CD4-positive, alpha-beta T cell (primary cell): ENCODE results near the gene USE1. TPM values are rescaled to one million over a fixed set of nuclear protein-coding genes. Genes with fewer than 3 reads are reported as not detected.

Experiments
- ATAC-seq: fragments of 200-7000 bp; cut with Tn5 transposase; one replicate; pipeline ENCODE4 v1.10.0; 2022; ENCODE audit warnings: mild to moderate bottlenecking; ENCODE audit not compliant: poor library complexity
- CTCF ChIA-PET: fragments of 350-600 bp; sonication (Branson Sonifier 250); formaldehyde crosslinking; loops from one replicate; lab custom pipeline; 2021; ENCODE audit warnings: antibody characterized with exemption, inconsistent platforms; lab: Charles Lee
- POLR2A ChIA-PET: fragments of 350-600 bp; sonication (Branson Sonifier 250); formaldehyde crosslinking; loops from one replicate; lab custom pipeline; 2021; ENCODE audit warnings: antibody characterized with exemption, inconsistent platforms; lab: Charles Lee
- DNase-seq, 14 experiments: peaks; one replicate each; pipeline ENCODE4 v3.0.0-alpha.2; 2013 to 2020; ENCODE audit warnings: mixed read lengths in 2 of 14
- H3K27ac ChIP-seq, 2 donors: one replicate each; pipeline versions ENCODE4 v1.5.1 to v1.7.0; 2013; ENCODE audit warnings: low read length in 2 of 2, low read depth in 1 of 2, mild to moderate bottlenecking in 1 of 2
- H3K27me3 ChIP-seq, 2 experiments: 1 replicate in 1 of 2; 2 replicates in 1 of 2; pipeline versions ENCODE4 v1.6.1 to v1.7.0; 2013; ENCODE audit warnings: low read length in 2 of 2, control low read depth in 1 of 2, mild to moderate bottlenecking in 1 of 2, moderate library complexity in 1 of 2; ENCODE audit not compliant: insufficient read depth in 2 of 2, control insufficient read depth in 1 of 2
- H3K36me3 ChIP-seq: one replicate; pipeline ENCODE4 v1.6.1; 2013; ENCODE audit warnings: low read length, control low read depth; ENCODE audit not compliant: insufficient read depth
- H3K4me1 ChIP-seq: one replicate; pipeline ENCODE4 v1.6.1; 2013; ENCODE audit warnings: low read length, control low read depth; ENCODE audit not compliant: insufficient read depth
- H3K4me3 ChIP-seq: one replicate; pipeline ENCODE4 v1.5.1; 2013; ENCODE audit warnings: mild to moderate bottlenecking, low read length, moderate library complexity
- H3K9me3 ChIP-seq, 2 experiments: 1 replicate in 1 of 2; 2 replicates in 1 of 2; pipeline versions ENCODE4 v1.6.1 to v1.7.0; 2013; ENCODE audit warnings: low read length in 2 of 2, mild to moderate bottlenecking in 2 of 2, control low read depth in 1 of 2, moderate library complexity in 1 of 2; ENCODE audit not compliant: control insufficient read depth in 1 of 2, insufficient read depth in 1 of 2
- H3K27ac Mint-ChIP-seq: one replicate; pipeline ENCODE4 v1.8.0; 2020; ENCODE audit warnings: mixed read lengths
- H3K27me3 Mint-ChIP-seq: one replicate; pipeline ENCODE4 v1.8.0; 2021; ENCODE audit warnings: mixed read lengths
- H3K36me3 Mint-ChIP-seq: one replicate; pipeline ENCODE4 v1.8.0; 2021; ENCODE audit warnings: low read depth, mixed read lengths
- H3K4me1 Mint-ChIP-seq: one replicate; pipeline ENCODE4 v1.8.0; 2021; ENCODE audit warnings: low read depth, mixed read lengths
- H3K4me3 Mint-ChIP-seq: one replicate; pipeline ENCODE4 v1.8.0; 2020; ENCODE audit warnings: mild to moderate bottlenecking, mixed read lengths
- H3K9me3 Mint-ChIP-seq: one replicate; pipeline ENCODE4 v1.8.0; 2020; ENCODE audit warnings: mixed read lengths
- intact Hi-C, 2 experiments: fragments of 100-400 bp; cut with DNase I in 1 of 2; cut with micrococcal nuclease in 1 of 2; formaldehyde crosslinking; loops; one replicate each; pipeline versions ENCODE4 v1.15.1 to v1.9.0; 2023 to 2025; cut with DNase I, micrococcal nuclease
- total RNA-seq, 174 experiments: library from RNA in 2 of 174; stranded (reverse) in 2 of 174; gene quantifications; one replicate each; pipeline ENCODE4 v1.2.3 and lab custom pipeline; 2021 to 2026
- TF ChIP-seq, protein P1 (sequence below): fragments of 200-600 bp; IDR thresholded peaks from one replicate; pipeline ENCODE4 v1.8.0; 2022; ENCODE audit warnings: antibody characterized with exemption, mild to moderate bottlenecking

USE1 gene
- total RNA-seq, 2 experiments from 2014 or later, result 23.1 to 24.3 TPM

DNA sequence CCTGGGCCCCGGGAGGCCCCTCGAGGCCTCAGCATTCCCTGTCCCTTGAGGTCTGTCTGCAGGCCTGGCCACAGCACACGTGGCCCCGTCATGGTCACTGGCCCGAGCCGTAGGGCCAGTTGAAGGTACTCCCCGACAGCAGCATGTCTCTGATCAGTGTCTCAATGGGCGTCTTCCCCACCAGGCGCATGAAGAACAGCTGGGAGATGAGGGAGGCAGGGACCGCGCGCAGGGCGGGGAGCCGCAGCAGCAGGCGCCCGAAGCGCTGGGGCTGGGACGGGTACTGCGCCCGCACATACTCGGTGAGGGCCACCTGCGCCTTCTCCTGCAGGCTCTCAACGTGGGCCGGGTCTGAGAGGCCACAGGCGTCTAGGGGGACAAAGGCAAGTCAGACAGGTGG is 17.1 kb downstream of the USE1 start:
- H3K9me3 Mint-ChIP-seq, result no peaks in the 10 kb centered on the region
- DNase-seq, result no peak
- no peak overlapping the region for H3K4me3 ChIP-seq
- no peaks in the 10 kb centered on the region for H3K36me3 Mint-ChIP-seq
- ChIA-PET CTCF (no interaction called here), POLR2A (no interaction called here)
- no peaks in the 10 kb centered on the region for H3K9me3 ChIP-seq
- H3K27ac ChIP-seq, result no peak overlapping the region
- no peaks in the 10 kb centered on the region for H3K27me3 Mint-ChIP-seq
- H3K27ac Mint-ChIP-seq, result no peak overlapping the region
- intact Hi-C loops, result loop anchor here in 1 of 2 experiments (2.0 kb wide), 1 partner anchor 165 kb away; no protein-coding TSS in a partner anchor
- H3K4me1 Mint-ChIP-seq, result peaks cover 6% of the 10 kb centered on the region
- ATAC-seq, result no peak
- TF ChIP-seq, protein P1, sequence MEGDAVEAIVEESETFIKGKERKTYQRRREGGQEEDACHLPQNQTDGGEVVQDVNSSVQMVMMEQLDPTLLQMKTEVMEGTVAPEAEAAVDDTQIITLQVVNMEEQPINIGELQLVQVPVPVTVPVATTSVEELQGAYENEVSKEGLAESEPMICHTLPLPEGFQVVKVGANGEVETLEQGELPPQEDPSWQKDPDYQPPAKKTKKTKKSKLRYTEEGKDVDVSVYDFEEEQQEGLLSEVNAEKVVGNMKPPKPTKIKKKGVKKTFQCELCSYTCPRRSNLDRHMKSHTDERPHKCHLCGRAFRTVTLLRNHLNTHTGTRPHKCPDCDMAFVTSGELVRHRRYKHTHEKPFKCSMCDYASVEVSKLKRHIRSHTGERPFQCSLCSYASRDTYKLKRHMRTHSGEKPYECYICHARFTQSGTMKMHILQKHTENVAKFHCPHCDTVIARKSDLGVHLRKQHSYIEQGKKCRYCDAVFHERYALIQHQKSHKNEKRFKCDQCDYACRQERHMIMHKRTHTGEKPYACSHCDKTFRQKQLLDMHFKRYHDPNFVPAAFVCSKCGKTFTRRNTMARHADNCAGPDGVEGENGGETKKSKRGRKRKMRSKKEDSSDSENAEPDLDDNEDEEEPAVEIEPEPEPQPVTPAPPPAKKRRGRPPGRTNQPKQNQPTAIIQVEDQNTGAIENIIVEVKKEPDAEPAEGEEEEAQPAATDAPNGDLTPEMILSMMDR, result no peak
- peak overlapping the region; percentile 15 for H3K4me3 Mint-ChIP-seq
- no peaks in the 10 kb centered on the region for H3K36me3 ChIP-seq
- H3K27me3 ChIP-seq, result no peaks in the 10 kb centered on the region
- peaks cover 29% of the 10 kb centered on the region for H3K4me1 ChIP-seq

DNA sequence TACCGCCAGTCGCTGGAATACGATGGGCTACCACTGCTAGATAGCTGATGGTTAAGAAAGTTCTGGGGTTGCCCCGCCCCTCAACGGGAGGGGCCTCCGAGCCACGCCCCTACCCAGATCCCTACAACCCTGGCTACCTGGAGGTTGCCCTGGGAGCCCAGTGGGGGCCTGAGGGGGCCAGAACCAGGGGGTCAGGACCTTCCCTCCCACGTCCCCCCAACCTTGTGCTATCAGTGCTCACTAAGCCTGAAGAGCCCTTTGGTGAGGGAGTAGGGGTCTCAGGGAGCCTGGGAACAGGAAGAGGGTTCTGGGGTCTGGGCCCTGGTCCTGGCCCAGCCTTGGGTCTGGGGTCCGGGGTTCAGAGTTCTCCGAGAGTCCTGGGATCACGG is 19.7 kb downstream of the USE1 start:
- no peaks in the 10 kb centered on the region for H3K9me3 ChIP-seq
- H3K4me1 Mint-ChIP-seq, result peaks cover 6% of the 10 kb centered on the region
- CTCF ChIA-PET, result interaction anchor here (0.8 to 2.5 kb wide), 12 partner anchors 8 to 157 kb away, joined by 3 to 14 read pairs (median 6); partner anchors contain the start of genes BABAM1, OCEL1 and USE1
- H3K4me3 Mint-ChIP-seq, result peak overlapping the region; percentile 87
- H3K27me3 Mint-ChIP-seq, result no peaks in the 10 kb centered on the region
- TF ChIP-seq, protein P1, result no peak
- POLR2A ChIA-PET, result interaction anchor here (0.8 to 3.6 kb wide), 13 partner anchors 9 to 167 kb away, joined by 3 to 51 read pairs (median 4); partner anchors contain the start of genes BABAM1, HAUS8, MYO9B and OCEL1
- peak; percentile 63 for ATAC-seq
- no peaks in the 10 kb centered on the region for H3K36me3 ChIP-seq
- peaks cover 22% of the 10 kb centered on the region for H3K4me1 ChIP-seq
- H3K4me3 ChIP-seq, result peak overlapping the region; percentile 87
- peak overlapping the region; percentile 47 for H3K27ac Mint-ChIP-seq
- no peaks in the 10 kb centered on the region for H3K36me3 Mint-ChIP-seq
- peak overlapping the region in 1 of 2 donors; percentile 34 for H3K27ac ChIP-seq
- H3K9me3 Mint-ChIP-seq, result no peaks in the 10 kb centered on the region
- intact Hi-C loops, result loop anchor here (1.0 to 2.0 kb wide), 5 partner anchors 20 to 168 kb away; partner anchors contain the start of genes USE1 (in 2 of the 2), HAUS8 (in 1 of the 2) and MYO9B (in 1 of the 2)
- no peaks in the 10 kb centered on the region for H3K27me3 ChIP-seq
- DNase-seq, result peak in 13 of 14 experiments; percentile 27 to 79 (median 55)

DNA sequence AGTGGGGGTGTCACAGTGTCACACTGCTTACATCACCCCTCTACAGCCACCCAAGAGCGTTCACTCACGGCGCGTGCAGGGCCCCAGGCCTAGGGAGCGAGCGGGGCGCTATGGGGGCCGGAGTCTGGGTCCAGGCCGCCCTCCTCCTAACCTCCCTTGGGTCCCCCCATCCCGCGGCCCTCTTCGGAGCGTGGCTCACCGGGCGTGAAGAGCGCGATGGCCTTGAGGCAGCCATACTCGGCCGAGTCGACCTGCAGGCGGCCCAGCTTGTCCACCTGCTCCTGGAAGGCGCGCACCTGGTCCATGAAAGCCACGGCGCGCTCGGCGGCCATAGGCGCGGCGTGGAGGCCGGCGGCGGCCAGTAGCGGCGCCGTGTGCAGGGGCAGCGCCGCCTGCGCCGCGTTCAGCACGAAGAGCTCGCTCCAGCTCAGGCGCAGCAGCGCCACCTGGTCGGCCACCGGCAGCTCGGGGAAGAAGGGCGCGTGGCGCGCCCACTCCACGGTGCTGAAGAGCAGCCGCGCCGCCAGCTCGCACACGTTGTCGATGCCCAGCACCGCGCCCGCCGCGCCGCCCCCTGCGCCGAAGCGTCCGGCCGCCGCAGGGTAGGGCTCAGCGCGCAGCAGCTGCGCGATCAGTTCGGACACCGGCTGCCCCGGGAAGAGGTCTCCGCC is 20.3 kb downstream of the USE1 start:
- DNase-seq (peak; percentile 57 to 92 (median 73)), ATAC-seq (peak; percentile 92)
- no peaks in the 10 kb centered on the region for H3K27me3 ChIP-seq
- Mint-ChIP-seq H3K36me3 (no peaks in the 10 kb centered on the region), H3K4me1 (peaks cover 6% of the 10 kb centered on the region), H3K27ac (peak overlapping the region; percentile 47), H3K27me3 (no peaks in the 10 kb centered on the region), H3K9me3 (no peaks in the 10 kb centered on the region), H3K4me3 (peak overlapping the region; percentile 87)
- peaks cover 22% of the 10 kb centered on the region for H3K4me1 ChIP-seq
- peak overlapping the region; percentile 87 for H3K4me3 ChIP-seq
- H3K9me3 ChIP-seq, result no peaks in the 10 kb centered on the region
- no peaks in the 10 kb centered on the region for H3K36me3 ChIP-seq
- POLR2A ChIA-PET, result interaction anchor here (0.7 to 3.6 kb wide), 16 partner anchors 9 to 184 kb away, joined by 3 to 51 read pairs (median 4); partner anchors contain the start of genes BABAM1, DDA1, HAUS8 and MYO9B
- TF ChIP-seq, protein P1, result peak; percentile 67
- H3K27ac ChIP-seq, result peak overlapping the region in 1 of 2 donors; percentile 34
- intact Hi-C loops, result loop anchor here (1.0 to 2.0 kb wide), 5 partner anchors 20 to 169 kb away; partner anchors contain the start of genes USE1 (in 2 of the 2), HAUS8 (in 1 of the 2) and MYO9B (in 1 of the 2)
- CTCF ChIA-PET, result interaction anchor here (0.7 to 2.5 kb wide), 13 partner anchors 9 to 156 kb away, joined by 3 to 14 read pairs (median 5); partner anchors contain the start of genes BABAM1, OCEL1 and USE1
